ENCODE measurements around the gene RNF220.

The RNF220 gene

DNA sequence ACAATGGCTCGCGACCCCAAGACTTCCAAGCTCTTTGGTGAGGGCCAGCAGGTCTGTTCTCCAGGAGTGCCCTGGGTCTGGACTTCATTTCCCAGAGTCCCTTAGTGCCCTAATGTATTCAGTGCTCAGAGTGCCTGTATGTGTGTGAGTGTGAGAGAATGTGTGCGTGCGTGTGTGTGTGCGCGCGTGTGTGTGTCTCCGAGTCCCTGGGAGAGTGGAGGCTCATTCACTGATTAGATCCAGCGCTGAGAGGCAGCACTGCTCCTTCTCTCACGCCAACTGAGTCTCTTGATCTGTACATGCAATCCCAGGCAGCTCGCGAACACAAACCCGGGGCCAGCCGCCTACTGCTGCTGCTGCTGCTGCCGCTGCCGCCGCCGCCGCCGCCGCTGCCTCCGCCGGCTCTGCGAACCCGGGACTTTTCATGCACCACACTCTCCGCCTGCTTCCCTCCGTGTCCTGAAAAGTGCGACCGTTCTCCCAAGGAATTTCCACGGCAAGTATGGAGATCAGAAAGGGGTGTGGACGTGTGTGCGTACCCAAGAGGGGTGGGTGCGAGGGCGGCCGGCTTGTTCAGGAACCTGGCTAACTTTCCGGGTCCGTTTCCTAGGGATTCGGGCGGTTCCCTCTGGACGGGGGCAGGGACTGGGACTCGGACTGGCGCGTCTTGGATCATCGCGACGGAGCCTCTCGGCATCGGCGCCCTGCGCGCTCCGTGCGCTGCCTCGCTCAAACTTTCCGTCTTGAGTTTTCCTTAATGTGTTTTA, at the start of gene RNF220 (continued):
- TF ChIP-seq, protein P1, sequence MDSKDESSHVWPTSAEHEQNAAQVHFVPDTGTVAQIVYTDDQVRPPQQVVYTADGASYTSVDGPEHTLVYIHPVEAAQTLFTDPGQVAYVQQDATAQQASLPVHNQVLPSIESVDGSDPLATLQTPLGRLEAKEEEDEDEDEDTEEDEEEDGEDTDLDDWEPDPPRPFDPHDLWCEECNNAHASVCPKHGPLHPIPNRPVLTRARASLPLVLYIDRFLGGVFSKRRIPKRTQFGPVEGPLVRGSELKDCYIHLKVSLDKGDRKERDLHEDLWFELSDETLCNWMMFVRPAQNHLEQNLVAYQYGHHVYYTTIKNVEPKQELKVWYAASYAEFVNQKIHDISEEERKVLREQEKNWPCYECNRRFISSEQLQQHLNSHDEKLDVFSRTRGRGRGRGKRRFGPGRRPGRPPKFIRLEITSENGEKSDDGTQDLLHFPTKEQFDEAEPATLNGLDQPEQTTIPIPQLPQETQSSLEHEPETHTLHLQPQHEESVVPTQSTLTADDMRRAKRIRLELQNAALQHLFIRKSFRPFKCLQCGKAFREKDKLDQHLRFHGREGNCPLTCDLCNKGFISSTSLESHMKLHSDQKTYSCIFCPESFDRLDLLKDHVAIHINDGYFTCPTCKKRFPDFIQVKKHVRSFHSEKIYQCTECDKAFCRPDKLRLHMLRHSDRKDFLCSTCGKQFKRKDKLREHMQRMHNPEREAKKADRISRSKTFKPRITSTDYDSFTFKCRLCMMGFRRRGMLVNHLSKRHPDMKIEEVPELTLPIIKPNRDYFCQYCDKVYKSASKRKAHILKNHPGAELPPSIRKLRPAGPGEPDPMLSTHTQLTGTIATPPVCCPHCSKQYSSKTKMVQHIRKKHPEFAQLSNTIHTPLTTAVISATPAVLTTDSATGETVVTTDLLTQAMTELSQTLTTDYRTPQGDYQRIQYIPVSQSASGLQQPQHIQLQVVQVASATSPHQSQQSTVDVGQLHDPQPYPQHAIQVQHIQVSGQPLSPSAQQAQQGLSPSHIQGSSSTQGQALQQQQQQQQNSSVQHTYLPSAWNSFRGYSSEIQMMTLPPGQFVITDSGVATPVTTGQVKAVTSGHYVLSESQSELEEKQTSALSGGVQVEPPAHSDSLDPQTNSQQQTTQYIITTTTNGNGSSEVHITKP (tag by site-specific recombination; IDR thresholded peaks at IDR 0.05): peak; percentile 64; the same call in 1 of the 2 replicates
- no peak for TF ChIP-seq ZBTB1 (tag by site-specific recombination; IDR thresholded peaks at IDR 0.05)
- TF ChIP-seq, protein P2, sequence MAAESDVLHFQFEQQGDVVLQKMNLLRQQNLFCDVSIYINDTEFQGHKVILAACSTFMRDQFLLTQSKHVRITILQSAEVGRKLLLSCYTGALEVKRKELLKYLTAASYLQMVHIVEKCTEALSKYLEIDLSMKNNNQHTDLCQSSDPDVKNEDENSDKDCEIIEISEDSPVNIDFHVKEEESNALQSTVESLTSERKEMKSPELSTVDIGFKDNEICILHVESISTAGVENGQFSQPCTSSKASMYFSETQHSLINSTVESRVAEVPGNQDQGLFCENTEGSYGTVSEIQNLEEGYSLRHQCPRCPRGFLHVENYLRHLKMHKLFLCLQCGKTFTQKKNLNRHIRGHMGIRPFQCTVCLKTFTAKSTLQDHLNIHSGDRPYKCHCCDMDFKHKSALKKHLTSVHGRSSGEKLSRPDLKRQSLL (tag by site-specific recombination; IDR thresholded peaks at IDR 0.05): no peak; the same call in 1 of the 2 replicates
- TF ChIP-seq ZNF132 (tag by site-specific recombination; IDR thresholded peaks at IDR 0.05; ENCODE audit: borderline replicate concordance): no peak
- TF ChIP-seq, protein P3, sequence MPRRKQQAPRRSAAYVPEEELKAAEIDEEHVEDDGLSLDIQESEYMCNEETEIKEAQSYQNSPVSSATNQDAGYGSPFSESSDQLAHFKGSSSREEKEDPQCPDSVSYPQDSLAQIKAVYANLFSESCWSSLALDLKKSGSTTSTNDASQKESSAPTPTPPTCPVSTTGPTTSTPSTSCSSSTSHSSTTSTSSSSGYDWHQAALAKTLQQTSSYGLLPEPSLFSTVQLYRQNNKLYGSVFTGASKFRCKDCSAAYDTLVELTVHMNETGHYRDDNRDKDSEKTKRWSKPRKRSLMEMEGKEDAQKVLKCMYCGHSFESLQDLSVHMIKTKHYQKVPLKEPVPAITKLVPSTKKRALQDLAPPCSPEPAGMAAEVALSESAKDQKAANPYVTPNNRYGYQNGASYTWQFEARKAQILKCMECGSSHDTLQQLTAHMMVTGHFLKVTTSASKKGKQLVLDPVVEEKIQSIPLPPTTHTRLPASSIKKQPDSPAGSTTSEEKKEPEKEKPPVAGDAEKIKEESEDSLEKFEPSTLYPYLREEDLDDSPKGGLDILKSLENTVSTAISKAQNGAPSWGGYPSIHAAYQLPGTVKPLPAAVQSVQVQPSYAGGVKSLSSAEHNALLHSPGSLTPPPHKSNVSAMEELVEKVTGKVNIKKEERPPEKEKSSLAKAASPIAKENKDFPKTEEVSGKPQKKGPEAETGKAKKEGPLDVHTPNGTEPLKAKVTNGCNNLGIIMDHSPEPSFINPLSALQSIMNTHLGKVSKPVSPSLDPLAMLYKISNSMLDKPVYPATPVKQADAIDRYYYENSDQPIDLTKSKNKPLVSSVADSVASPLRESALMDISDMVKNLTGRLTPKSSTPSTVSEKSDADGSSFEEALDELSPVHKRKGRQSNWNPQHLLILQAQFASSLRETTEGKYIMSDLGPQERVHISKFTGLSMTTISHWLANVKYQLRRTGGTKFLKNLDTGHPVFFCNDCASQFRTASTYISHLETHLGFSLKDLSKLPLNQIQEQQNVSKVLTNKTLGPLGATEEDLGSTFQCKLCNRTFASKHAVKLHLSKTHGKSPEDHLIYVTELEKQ (tag by site-specific recombination; IDR thresholded peaks at IDR 0.05; ENCODE audit: borderline replicate concordance): no peak
- no peak for TF ChIP-seq ZNF521 (tag by site-specific recombination; IDR thresholded peaks at IDR 0.05)
- TF ChIP-seq, protein P4, sequence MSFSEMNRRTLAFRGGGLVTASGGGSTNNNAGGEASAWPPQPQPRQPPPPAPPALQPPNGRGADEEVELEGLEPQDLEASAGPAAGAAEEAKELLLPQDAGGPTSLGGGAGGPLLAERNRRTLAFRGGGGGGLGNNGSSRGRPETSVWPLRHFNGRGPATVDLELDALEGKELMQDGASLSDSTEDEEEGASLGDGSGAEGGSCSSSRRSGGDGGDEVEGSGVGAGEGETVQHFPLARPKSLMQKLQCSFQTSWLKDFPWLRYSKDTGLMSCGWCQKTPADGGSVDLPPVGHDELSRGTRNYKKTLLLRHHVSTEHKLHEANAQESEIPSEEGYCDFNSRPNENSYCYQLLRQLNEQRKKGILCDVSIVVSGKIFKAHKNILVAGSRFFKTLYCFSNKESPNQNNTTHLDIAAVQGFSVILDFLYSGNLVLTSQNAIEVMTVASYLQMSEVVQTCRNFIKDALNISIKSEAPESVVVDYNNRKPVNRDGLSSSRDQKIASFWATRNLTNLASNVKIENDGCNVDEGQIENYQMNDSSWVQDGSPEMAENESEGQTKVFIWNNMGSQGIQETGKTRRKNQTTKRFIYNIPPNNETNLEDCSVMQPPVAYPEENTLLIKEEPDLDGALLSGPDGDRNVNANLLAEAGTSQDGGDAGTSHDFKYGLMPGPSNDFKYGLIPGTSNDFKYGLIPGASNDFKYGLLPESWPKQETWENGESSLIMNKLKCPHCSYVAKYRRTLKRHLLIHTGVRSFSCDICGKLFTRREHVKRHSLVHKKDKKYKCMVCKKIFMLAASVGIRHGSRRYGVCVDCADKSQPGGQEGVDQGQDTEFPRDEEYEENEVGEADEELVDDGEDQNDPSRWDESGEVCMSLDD (tag by site-specific recombination; IDR thresholded peaks at IDR 0.05): peak; percentile 76
- peak; percentile 91 for TF ChIP-seq SP7 (tag by site-specific recombination; IDR thresholded peaks at IDR 0.05)
- no peak for TF ChIP-seq ZNF211 (tag by site-specific recombination; IDR thresholded peaks at IDR 0.05; ENCODE audit: low read depth)
- TF ChIP-seq, protein P5, sequence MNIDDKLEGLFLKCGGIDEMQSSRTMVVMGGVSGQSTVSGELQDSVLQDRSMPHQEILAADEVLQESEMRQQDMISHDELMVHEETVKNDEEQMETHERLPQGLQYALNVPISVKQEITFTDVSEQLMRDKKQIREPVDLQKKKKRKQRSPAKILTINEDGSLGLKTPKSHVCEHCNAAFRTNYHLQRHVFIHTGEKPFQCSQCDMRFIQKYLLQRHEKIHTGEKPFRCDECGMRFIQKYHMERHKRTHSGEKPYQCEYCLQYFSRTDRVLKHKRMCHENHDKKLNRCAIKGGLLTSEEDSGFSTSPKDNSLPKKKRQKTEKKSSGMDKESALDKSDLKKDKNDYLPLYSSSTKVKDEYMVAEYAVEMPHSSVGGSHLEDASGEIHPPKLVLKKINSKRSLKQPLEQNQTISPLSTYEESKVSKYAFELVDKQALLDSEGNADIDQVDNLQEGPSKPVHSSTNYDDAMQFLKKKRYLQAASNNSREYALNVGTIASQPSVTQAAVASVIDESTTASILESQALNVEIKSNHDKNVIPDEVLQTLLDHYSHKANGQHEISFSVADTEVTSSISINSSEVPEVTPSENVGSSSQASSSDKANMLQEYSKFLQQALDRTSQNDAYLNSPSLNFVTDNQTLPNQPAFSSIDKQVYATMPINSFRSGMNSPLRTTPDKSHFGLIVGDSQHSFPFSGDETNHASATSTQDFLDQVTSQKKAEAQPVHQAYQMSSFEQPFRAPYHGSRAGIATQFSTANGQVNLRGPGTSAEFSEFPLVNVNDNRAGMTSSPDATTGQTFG (tag by site-specific recombination; IDR thresholded peaks at IDR 0.05; ENCODE audit: borderline replicate concordance): peak; percentile 96; the same call in 1 of the 2 replicates
- TF ChIP-seq, protein P6, sequence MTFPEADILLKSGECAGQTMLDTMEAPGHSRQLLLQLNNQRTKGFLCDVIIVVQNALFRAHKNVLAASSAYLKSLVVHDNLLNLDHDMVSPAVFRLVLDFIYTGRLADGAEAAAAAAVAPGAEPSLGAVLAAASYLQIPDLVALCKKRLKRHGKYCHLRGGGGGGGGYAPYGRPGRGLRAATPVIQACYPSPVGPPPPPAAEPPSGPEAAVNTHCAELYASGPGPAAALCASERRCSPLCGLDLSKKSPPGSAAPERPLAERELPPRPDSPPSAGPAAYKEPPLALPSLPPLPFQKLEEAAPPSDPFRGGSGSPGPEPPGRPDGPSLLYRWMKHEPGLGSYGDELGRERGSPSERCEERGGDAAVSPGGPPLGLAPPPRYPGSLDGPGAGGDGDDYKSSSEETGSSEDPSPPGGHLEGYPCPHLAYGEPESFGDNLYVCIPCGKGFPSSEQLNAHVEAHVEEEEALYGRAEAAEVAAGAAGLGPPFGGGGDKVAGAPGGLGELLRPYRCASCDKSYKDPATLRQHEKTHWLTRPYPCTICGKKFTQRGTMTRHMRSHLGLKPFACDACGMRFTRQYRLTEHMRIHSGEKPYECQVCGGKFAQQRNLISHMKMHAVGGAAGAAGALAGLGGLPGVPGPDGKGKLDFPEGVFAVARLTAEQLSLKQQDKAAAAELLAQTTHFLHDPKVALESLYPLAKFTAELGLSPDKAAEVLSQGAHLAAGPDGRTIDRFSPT (tag by site-specific recombination; IDR thresholded peaks at IDR 0.05): 0 out of 2 replicates have a peak, but pooled peaks have one; percentile 22
- no peak for TF ChIP-seq ZNF776 (tag by site-specific recombination; IDR thresholded peaks at IDR 0.05; ENCODE audit: borderline replicate concordance)
- TF ChIP-seq ZNF548 (tag by site-specific recombination; IDR thresholded peaks at IDR 0.05): 0 out of 2 replicates have a peak, but pooled peaks have one; percentile 35
